GM12892 (cell line): Measurements from ENCODE around the gene IFNB1.

Experiments used
- POLR2A ChIP-seq: IDR thresholded peaks from 2 replicates; pipeline ENCODE4 v1.6.1; 2011; ENCODE audit warnings: low read depth, low read length, control low read depth
- POLR2AphosphoS5 ChIP-seq: IDR thresholded peaks from 2 replicates; pipeline ENCODE4 v1.6.1; 2011; ENCODE audit warnings: low read depth, low read length, control low read depth

DNA sequence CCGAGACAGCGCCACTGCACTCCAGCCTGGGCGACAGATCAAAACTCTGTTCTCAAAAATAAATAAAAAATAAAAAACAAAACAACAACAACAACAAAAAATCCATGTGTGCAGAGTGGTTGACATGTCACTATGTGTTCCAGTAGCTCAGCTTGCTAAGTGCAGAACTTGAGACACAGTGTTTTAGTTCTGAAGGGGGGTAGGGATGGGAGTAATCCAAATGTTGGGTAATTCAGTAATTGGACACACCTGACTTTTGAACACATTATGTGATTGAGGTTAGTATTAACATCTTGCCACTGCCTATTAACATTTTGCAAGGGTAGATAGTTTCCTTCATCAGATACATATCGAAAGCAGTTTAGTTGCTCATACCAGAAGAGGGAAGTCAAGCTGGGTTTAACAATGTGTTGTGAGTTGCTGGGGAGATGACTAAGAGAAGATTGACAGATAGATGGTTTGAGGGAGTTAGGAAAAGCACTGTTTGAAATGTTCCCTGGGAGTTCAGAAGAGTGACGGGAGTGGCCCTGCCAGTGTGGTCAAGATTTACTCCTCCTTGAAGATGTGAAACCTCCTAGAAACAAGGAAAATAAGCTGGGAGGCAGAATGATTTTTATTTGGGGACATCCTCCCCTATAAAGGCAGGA is 47.2 kb downstream of the IFNB1 start:
- TF ChIP-seq POLR2A (0 out of 2 replicates have a peak, but pooled peaks have one; percentile 14), POLR2AphosphoS5 (no peak)
